HG03066 (cell line): ENCODE results near the gene WASHC4.
"Not testable (repeated sequence)": the region's sequence is repeated elsewhere in the genome, so short reads cannot be mapped to it uniquely, and the experiment has no call there.

Experiments used
- ATAC-seq: cut with Tn5 transposase; IDR thresholded peaks from one replicate; pipeline ENCODE4 v1.9.1; 2021; ENCODE audit warnings: low read depth; ENCODE audit not compliant: unreplicated experiment

Gene WASHC4

GRCh38 chr12:105162174-105162573 is 54.6 kb downstream of the WASHC4 start:
- ATAC-seq, result no peak

GRCh38 chr12:105164068-105164467 is 56.5 kb downstream of the WASHC4 start:
- no peak for ATAC-seq

- ATAC-seq, result no peak
Measured at GRCh38 chr12:105166736-105167135, 59.2 kb downstream of the WASHC4 start.

- ATAC-seq, result no peak
Measured at GRCh38 chr12:105167346-105167745, 59.8 kb downstream of the WASHC4 start.

- no peak for ATAC-seq
Measured at GRCh38 chr12:105168006-105168405, 60.5 kb downstream of the WASHC4 start.

- no peak for ATAC-seq
Measured at GRCh38 chr12:105170139-105170538, 62.6 kb downstream of the WASHC4 start.

GRCh38 chr12:105171691-105172436 is 64.3 kb downstream of the WASHC4 start:
- ATAC-seq, result no peak

- ATAC-seq, result no peak
Measured at GRCh38 chr12:105175397-105175990, 68.0 kb downstream of the WASHC4 start.

GRCh38 chr12:105177208-105177607 is 69.7 kb downstream of the WASHC4 start:
- ATAC-seq, result no peak

GRCh38 chr12:105179114-105179513 is 71.6 kb downstream of the WASHC4 start:
- not testable (repeated sequence) for ATAC-seq

- not testable (repeated sequence) for ATAC-seq
Measured at GRCh38 chr12:105183406-105183805, 75.9 kb downstream of the WASHC4 start.

GRCh38 chr12:105183976-105184375 is 76.4 kb downstream of the WASHC4 start:
- not testable (repeated sequence) for ATAC-seq

GRCh38 chr12:105189293-105189692 is 81.8 kb downstream of the WASHC4 start:
- ATAC-seq, result no peak

- ATAC-seq, result no peak
Measured at GRCh38 chr12:105190530-105190929, 83.0 kb downstream of the WASHC4 start.

GRCh38 chr12:105192624-105193225 is 85.2 kb downstream of the WASHC4 start:
- ATAC-seq, result no peak

GRCh38 chr12:105194947-105195346 is 87.4 kb downstream of the WASHC4 start:
- no peak for ATAC-seq

GRCh38 chr12:105196090-105196489 is 88.6 kb downstream of the WASHC4 start:
- ATAC-seq, result no peak

- ATAC-seq, result no peak
Measured at GRCh38 chr12:105198961-105199360, 91.4 kb downstream of the WASHC4 start.

GRCh38 chr12:105200385-105200784 is 92.9 kb downstream of the WASHC4 start:
- no peak for ATAC-seq

GRCh38 chr12:105201299-105201698 is 93.8 kb downstream of the WASHC4 start:
- no peak for ATAC-seq

- no peak for ATAC-seq
Measured at GRCh38 chr12:105202202-105202601, 94.7 kb downstream of the WASHC4 start.

- no peak for ATAC-seq
Measured at GRCh38 chr12:105204127-105204526, 96.6 kb downstream of the WASHC4 start.
